K562 (cell line): ENCODE data around the gene KRTAP9-7. TPM values are rescaled to one million over a fixed set of nuclear protein-coding genes. Genes with fewer than 3 reads are reported as not detected.

Experiments
- ATAC-seq: fragments of 200-7000 bp; cut with Tn5 transposase; 3 replicates; pipeline ENCODE4 v1.9.1; 2020; ENCODE audit warnings: moderate library complexity
- BruUV-seq: library from RNA; stranded (reverse); fragments of 400-500 nt; replicated peaks from 2 replicates; lab custom pipeline; 2021; lab: Mats Ljungman, UMichigan
- CTCF ChIA-PET: fragments of 300-600 bp; formaldehyde crosslinking; extraction: SDS; loops from one replicate; lab custom pipeline; 2021; ENCODE audit warnings: low intra/inter-chr PET ratio; lab: Yijun Ruan, JAX
- POLR2A ChIA-PET: fragments of 300-600, 350-650 bp; sonication (Branson Sonifier 250); formaldehyde crosslinking; extraction: SDS; loops from one replicate; lab custom pipeline; 2021; ENCODE audit warnings: antibody characterized with exemption, inconsistent platforms; lab: Yijun Ruan, JAX
- DNase-seq, 4 experiments: peaks; one replicate each; pipeline versions ENCODE4 v3.0.0 to v3.0.0-alpha.2; 2011 to 2018; ENCODE audit warnings: low spot score in 3 of 4, mixed read lengths in 3 of 4; ENCODE audit errors: extremely low read depth in 1 of 4
- FAIRE-seq: peaks from 2 replicates; lab custom pipeline; 2011; peaks lifted over from hg19 to GRCh38; lab: Jason Lieb, UNC
- H2AFZ ChIP-seq: 2 replicates; pipeline ENCODE4 v1.6.0; 2011; ENCODE audit warnings: low read depth, low read length, control low read depth, inconsistent platforms
- H3K27ac ChIP-seq: fragments of 200-600 bp; 3 replicates; pipeline ENCODE4 v1.8.0; 2011; ENCODE audit warnings: low read depth, mild to moderate bottlenecking, control low read depth, inconsistent platforms, low read length, moderate library complexity, mixed read lengths; ENCODE audit errors: extremely low read depth
- H3K27me3 ChIP-seq, 2 experiments: fragments of 300-600 bp in 1 of 2; 2 replicates in 1 of 2; 3 replicates in 1 of 2; pipeline versions ENCODE4 v1.6.0 to v1.8.0; 2011; ENCODE audit warnings: inconsistent platforms in 2 of 2, low read length in 2 of 2, mild to moderate bottlenecking in 1 of 2, mixed read lengths in 1 of 2, moderate library complexity in 1 of 2; ENCODE audit not compliant: control insufficient read depth in 2 of 2, insufficient read depth in 2 of 2
- H3K36me3 ChIP-seq: fragments of 300-600 bp; 3 replicates; pipeline ENCODE4 v1.8.0; 2011; ENCODE audit warnings: mild to moderate bottlenecking, low read length, inconsistent platforms; ENCODE audit not compliant: control insufficient read depth, insufficient read depth
- H3K4me1 ChIP-seq, 2 experiments: fragments of 200-600 bp in 1 of 2; replicated peaks in 1 of 2; 2 replicates in 1 of 2; 3 replicates in 1 of 2; pipeline versions ENCODE4 v1.5.1 to v1.8.0; 2011; ENCODE audit warnings: inconsistent platforms in 2 of 2, low read length in 2 of 2, mild to moderate bottlenecking in 1 of 2, mixed read lengths in 1 of 2, moderate library complexity in 1 of 2; ENCODE audit not compliant: control insufficient read depth in 2 of 2, insufficient read depth in 2 of 2
- H3K4me2 ChIP-seq: 2 replicates; pipeline ENCODE4 v1.6.1; 2011; ENCODE audit warnings: low read length, control low read depth, inconsistent platforms, mixed read lengths; ENCODE audit not compliant: insufficient read depth
- H3K4me3 ChIP-seq: fragments of 200-600 bp; sonication (generic), shearing (Covaris generic); 2 replicates; pipeline ENCODE4 v1.5.1; 2016; ENCODE audit warnings: control low read depth, inconsistent platforms
- H3K79me2 ChIP-seq: fragments of 200-600 bp; 3 replicates; pipeline ENCODE4 v1.8.0; 2011; ENCODE audit warnings: low read length, inconsistent platforms; ENCODE audit not compliant: control insufficient read depth, insufficient read depth
- H3K9ac ChIP-seq, 2 experiments: 2 replicates each; pipeline versions ENCODE4 v1.6.0 to v1.6.1; 2011; ENCODE audit warnings: low read depth in 2 of 2, low read length in 2 of 2, control low read depth in 1 of 2, inconsistent platforms in 1 of 2, mild to moderate bottlenecking in 1 of 2, mixed read lengths in 1 of 2; ENCODE audit not compliant: insufficient read depth in 1 of 2
- H3K9me1 ChIP-seq: one replicate; pipeline ENCODE4 v1.6.0; 2011; ENCODE audit warnings: inconsistent platforms, mild to moderate bottlenecking, low read length, moderate library complexity; ENCODE audit not compliant: control insufficient read depth, insufficient read depth
- H3K9me3 ChIP-seq: replicated peaks from 2 replicates; pipeline ENCODE4 v1.5.1; 2011; ENCODE audit warnings: low read depth, low read length, inconsistent platforms; ENCODE audit not compliant: control insufficient read depth, insufficient read depth
- H4K20me1 ChIP-seq: replicated peaks from 2 replicates; pipeline ENCODE4 v1.6.1; 2011; ENCODE audit warnings: low read length, inconsistent platforms, mixed read lengths; ENCODE audit not compliant: control insufficient read depth, insufficient read depth
- CBFA2T3 ChIP-seq: fragments of 450-650 bp; IDR thresholded peaks from 2 replicates; pipeline ENCODE4 v1.6.1; 2017
- GATAD2A ChIP-seq: fragments of 450-650 bp; IDR thresholded peaks from 2 replicates; pipeline ENCODE4 v1.6.1; 2017
- HIVEP1 ChIP-seq: fragments of 250-450 bp; sonication (Bioruptor Pico); IDR thresholded peaks from 2 replicates; pipeline ENCODE4 v1.4.0; 2020; ENCODE audit warnings: mild to moderate bottlenecking
- HMBOX1 ChIP-seq: sonication (generic); IDR thresholded peaks from 2 replicates; pipeline ENCODE4 v1.6.1; 2016
- HOXB6 ChIP-seq: fragments of 250-450 bp; sonication (Bioruptor Pico); IDR thresholded peaks from 2 replicates; pipeline ENCODE4 v1.5.1; 2022; ENCODE audit warnings: mild to moderate bottlenecking, borderline replicate concordance
- NBN ChIP-seq: fragments of 450-650 bp; IDR thresholded peaks from 2 replicates; pipeline ENCODE4 v1.6.1; 2016; ENCODE audit warnings: low read depth, mild to moderate bottlenecking
- NFIX ChIP-seq: fragments of 250-450 bp; sonication (Bioruptor Pico); IDR thresholded peaks from 2 replicates; pipeline ENCODE4 v1.4.0; 2020; ENCODE audit warnings: low read depth, mild to moderate bottlenecking, moderate library complexity
- PPARD ChIP-seq: fragments of 250-450 bp; sonication (Bioruptor Pico); IDR thresholded peaks from 2 replicates; pipeline ENCODE4 v1.8.0; 2022; ENCODE audit warnings: inconsistent platforms, mild to moderate bottlenecking, moderate library complexity
- SAFB2 ChIP-seq: fragments of 200-400 bp; formaldehyde crosslinking; IDR thresholded peaks from 2 replicates; pipeline ENCODE4 v1.6.1; 2018; ENCODE audit warnings: borderline replicate concordance, low read length, low read depth, moderate library complexity; ENCODE audit not compliant: severe bottlenecking
- TARDBP ChIP-seq: fragments of 450-650 bp; IDR thresholded peaks from 2 replicates; pipeline ENCODE4 v1.6.1; 2016
- TCF3 ChIP-seq: sonication (generic); formaldehyde crosslinking; IDR thresholded peaks from 2 replicates; pipeline ENCODE4 v1.4.0; 2020; ENCODE audit warnings: mild to moderate bottlenecking, missing genetic modification reagents
- WHSC1 ChIP-seq: IDR thresholded peaks from one replicate; pipeline ENCODE4 v1.6.1; 2012; ENCODE audit warnings: low read length, control low read depth, inconsistent platforms
- ZNF24 ChIP-seq: fragments of 450-650 bp; IDR thresholded peaks from 2 replicates; pipeline ENCODE4 v1.6.1; 2016
- ZNF592 ChIP-seq: fragments of 450-650 bp; IDR thresholded peaks from 2 replicates; pipeline ENCODE4 v1.6.1; 2017; ENCODE audit warnings: antibody characterized with exemption, mild to moderate bottlenecking
- WGBS: fragments of 100-300 bp; shearing (Covaris generic); methylation state at CpG from one replicate; pipeline ENCODE4 v1.1.6; 2016; ENCODE audit warnings: low coverage, mixed read lengths; ENCODE audit not compliant: insufficient coverage; ENCODE audit errors: missing lambda C conversion rate; 5-methylcytosine and 5-hydroxymethylcytosine counted together
- in situ Hi-C: fragments of 300-500 bp; cut with MboI; formaldehyde crosslinking; loops from 4 replicates; pipeline ENCODE4 v1.15.0; 2018; ENCODE audit warnings: inconsistent platforms, mixed read lengths
- intact Hi-C: fragments of 100-400 bp; cut with micrococcal nuclease; formaldehyde crosslinking; loops from 2 replicates; pipeline ENCODE4 v1.14.2; 2022
- polyA plus RNA-seq, 8 experiments: library from polyadenylated mRNA; depleted of rRNA in 4 of 8; stranded (reverse) in 5 of 8; unstranded in 3 of 8; fragments of >200 nt; fragmentation: Nextera tagmentation in 2 of 8; fragmentation: Illumina TruSeq in 1 of 8; extraction: Ambion mirVana in 2 of 8; extraction: Trizol in 1 of 8; gene quantifications; 2 replicates each; pipeline versions ENCODE4 v1.2.1 to v1.2.3, GENCODE V29; 2011 to 2014; ENCODE audit warnings: inconsistent platforms in 1 of 8, missing spikeins in 1 of 8
- total RNA-seq, 7 experiments: library from RNA; depleted of rRNA in 6 of 7; stranded (reverse); fragments of >200 nt in 6 of 7; fragmentation: Illumina TruSeq in 2 of 7; extraction: Trizol in 2 of 7; gene quantifications; 2 replicates each; pipeline versions ENCODE4 v1.2.1 to v1.2.3, GENCODE V29; 2011 to 2021; ENCODE audit warnings: low replicate concordance in 1 of 7

Gene KRTAP9-7
- total and polyA plus RNA-seq, 9 of the 15 experiments (the other 6 are each of a cell fraction or from before 2014, with no cell fraction given) = not detected

GRCh38 chr17:41256291-41256685 lies 19.2 kb upstream of the KRTAP9-7 start:
- ATAC-seq (no peak), DNase-seq (no peak), FAIRE-seq (no peak)
- H3K9me3 ChIP-seq = no peaks in the 10 kb centered on the region
- in situ Hi-C loops (no loop called here), intact Hi-C loops (no loop called here)
- H3K4me3 ChIP-seq = no peak overlapping the region
- no peaks in the 10 kb centered on the region for H3K4me1 ChIP-seq
- H3K27ac ChIP-seq = no peak overlapping the region
- CTCF ChIA-PET = no interaction called here
- peaks cover 0 to 2% of the 10 kb centered on the region in 2 experiments; a peak in 1 of 5 replicates for H3K27me3 ChIP-seq
- no TSS peak for BruUV-seq
- H4K20me1 ChIP-seq = no peaks in the 10 kb centered on the region
- POLR2A ChIA-PET = no interaction called here
- no peak overlapping the region for H3K9ac ChIP-seq
- TF ChIP-seq GATAD2A = no peak
- TF ChIP-seq WHSC1 = no peak
- TF ChIP-seq TCF3 = no peak
- H3K36me3 ChIP-seq = no peaks in the 10 kb centered on the region
- no peak overlapping the region for H2AFZ ChIP-seq
- no peaks in the 10 kb centered on the region for H3K79me2 ChIP-seq
- H3K9me1 ChIP-seq = no peaks in the 10 kb centered on the region
- WGBS = 0% methylated on average over 1 of the region's 1 CpG
- H3K4me2 ChIP-seq = no peak overlapping the region

GRCh38 chr17:41258406-41258805 lies 17.1 kb upstream of the KRTAP9-7 start:
- intact Hi-C loops (no loop called here), in situ Hi-C loops (no loop called here)
- Histone ChIP-seq H3K4me1 (no peaks in the 10 kb centered on the region), H3K79me2 (no peaks in the 10 kb centered on the region), H3K9ac (no peak overlapping the region), H2AFZ (no peak overlapping the region), H3K4me3 (no peak overlapping the region), H3K9me1 (no peaks in the 10 kb centered on the region), H3K27ac (no peak overlapping the region), H3K36me3 (no peaks in the 10 kb centered on the region), H4K20me1 (no peaks in the 10 kb centered on the region), H3K4me2 (no peak overlapping the region), H3K27me3 (peaks cover 0 to 2% of the 10 kb centered on the region in 2 experiments; a peak in 1 of 5 replicates), H3K9me3 (no peaks in the 10 kb centered on the region)
- BruUV-seq = no TSS peak
- CTCF ChIA-PET = no interaction called here
- ATAC-seq (no peak), DNase-seq (no peak), FAIRE-seq (no peak)
- POLR2A ChIA-PET = no interaction called here
- TF ChIP-seq TARDBP (no peak), CBFA2T3 (no peak), HMBOX1 (no peak), HOXB6 (CRISPR knock-in tag) (no peak), NBN (no peak), HIVEP1 (CRISPR knock-in tag) (no peak), ZNF592 (no peak), ZNF24 (no peak), SAFB2 (no peak), PPARD (CRISPR knock-in tag) (no peak), NFIX (no peak)
